T-helper 22 cell (primary cell): Measurements from ENCODE around the gene CCDC38.
"Not testable (repeated sequence)": the region's sequence is repeated elsewhere in the genome, so short reads cannot be mapped to it uniquely, and the experiment has no call there.

ENCODE experiments used
- DNase-seq: peaks from one replicate; pipeline ENCODE4 v3.0.0-alpha.2; 2020; ENCODE audit warnings: low read depth

Gene CCDC38

DNA sequence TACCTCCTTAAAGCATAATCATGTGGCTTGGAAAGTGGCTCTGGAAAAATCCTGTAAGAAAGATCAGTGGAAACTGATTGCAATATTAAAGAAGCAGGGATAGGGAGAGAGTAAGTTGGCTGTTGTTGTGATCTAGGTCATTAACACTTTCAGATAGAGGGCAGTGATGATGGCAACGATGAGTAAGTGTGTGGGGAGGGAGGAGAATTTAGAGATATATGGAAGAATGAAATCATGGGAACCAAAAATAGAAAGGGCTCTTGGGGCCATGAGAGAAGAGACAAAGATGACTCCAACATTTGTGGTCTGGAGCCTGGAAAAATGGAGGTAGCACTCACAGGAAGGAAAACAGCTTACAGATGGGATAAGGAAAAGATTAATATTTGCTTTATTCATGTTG is 60.3 kb downstream of the CCDC38 start:
- DNase-seq, result no peak

DNA sequence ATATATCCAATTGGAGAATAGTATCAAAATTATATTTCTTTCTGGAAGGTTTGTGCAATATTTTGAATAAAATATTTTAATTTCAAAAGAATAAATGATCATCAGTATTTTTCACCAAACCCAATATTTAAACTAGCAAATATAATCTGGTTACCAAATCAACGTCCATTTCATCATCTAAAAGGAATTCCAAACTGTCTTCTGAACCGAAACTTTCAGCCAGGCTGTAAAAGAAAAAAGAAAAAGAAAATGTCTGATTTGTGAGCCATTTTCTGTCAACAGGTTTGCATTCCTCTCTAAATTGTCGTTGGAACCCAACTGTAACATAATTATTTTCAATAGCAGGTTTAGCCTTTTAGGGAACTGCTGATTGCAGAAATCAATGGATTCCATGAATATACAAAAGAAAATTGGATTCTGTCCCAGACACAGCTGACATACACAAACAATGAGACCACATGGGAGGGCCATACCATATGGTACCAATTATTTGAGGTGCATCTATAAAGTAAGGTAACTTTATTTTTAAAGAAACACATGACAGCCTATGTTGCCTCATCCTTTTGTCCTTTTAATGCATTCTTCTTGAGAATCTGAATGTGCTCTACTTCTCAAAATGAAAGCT is 61.0 kb downstream of the CCDC38 start:
- DNase-seq, result no peak

DNA sequence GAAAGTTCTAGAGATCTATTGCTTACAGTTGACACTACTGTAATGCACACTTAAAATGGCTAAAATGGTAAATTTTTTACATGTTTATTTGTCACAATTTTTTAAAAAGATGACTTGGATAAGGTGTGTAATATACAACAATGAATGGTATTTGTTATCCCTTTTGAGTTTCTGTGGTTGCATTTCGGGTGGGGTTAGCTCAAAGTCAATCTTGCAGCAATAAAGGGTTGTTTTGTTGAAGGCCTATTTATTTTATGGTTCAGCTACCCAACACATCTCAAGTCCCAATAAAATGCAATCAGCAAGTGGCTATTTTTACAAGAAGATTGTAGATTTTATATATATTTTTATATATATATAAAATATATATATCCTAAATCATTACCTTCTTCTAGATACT is 61.5 kb downstream of the CCDC38 start:
- no peak for DNase-seq

DNA sequence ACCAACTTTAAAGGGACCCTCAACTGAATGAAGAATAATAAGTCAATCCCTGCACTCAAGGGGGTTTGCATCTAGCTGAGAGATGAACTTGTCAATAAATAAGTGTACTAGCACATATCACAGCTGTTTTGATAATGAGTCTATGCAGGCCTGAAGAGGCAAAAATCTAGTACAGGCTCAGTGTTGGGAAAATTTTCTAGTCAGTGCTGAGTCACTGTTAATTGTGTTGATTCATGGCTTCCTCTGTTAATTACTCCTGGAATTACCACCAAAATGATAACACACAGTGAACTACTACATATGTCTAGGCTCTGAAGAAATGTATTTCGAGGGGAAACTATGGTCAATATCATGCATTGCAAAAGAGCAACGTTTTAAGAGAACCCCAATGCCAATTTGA is 64.8 kb downstream of the CCDC38 start:
- no peak for DNase-seq

DNA sequence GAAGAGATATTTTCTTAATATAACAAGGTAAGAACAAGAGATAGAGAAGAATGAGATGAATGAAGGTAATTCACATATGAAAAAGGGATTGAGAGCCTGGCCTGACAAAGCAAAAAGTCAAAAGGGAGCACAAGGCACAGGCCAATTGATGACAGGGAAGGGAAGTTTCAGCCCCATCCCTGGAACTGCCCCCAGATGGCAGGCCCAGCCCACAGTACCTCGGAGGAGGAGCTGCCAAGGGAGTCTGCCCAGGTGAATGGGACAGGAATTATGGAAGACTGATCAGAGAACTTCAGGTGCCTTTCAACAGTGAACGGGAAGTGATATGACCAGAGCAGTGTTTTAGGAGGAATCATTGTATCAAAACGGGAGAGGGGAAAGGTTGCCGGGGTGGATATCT is 68.0 kb downstream of the CCDC38 start:
- no peak for DNase-seq

DNA sequence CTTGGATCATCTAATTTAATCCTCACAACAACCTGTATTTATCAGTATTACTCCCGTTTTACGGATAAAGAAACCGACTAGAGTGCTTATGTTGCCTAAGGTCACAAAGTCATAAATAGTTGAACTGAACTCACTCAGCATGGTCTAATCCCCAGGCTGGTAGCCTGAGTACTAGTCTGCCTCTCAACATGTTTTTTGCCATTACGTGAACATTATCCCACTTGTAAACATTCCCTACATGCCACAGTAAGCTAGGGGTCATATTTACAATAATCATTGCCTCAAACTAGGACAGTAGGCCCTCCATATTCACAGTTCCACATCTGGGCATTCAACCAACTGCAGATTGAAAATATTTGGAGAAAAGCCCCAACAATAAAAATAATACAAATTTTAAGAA is 71.5 kb downstream of the CCDC38 start:
- no peak for DNase-seq

DNA sequence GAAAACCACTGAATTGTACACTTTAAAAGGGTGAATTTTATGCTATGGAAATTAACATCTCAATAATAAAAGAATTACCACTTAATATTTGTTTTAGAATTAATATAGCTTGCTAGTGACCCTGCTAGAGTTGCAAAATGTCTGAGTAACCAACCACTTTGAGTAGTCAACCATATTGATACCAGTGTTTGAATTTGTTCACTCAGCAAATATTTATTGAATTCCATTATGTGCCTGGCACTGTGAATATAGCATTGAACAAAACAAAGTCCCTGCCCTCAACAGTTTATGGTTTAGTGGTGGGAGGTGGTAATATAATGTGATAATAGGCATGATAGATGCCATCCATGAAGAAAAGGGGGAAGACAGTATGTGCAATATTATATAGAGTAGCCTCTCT is 79.1 kb downstream of the CCDC38 start:
- no peak for DNase-seq

DNA sequence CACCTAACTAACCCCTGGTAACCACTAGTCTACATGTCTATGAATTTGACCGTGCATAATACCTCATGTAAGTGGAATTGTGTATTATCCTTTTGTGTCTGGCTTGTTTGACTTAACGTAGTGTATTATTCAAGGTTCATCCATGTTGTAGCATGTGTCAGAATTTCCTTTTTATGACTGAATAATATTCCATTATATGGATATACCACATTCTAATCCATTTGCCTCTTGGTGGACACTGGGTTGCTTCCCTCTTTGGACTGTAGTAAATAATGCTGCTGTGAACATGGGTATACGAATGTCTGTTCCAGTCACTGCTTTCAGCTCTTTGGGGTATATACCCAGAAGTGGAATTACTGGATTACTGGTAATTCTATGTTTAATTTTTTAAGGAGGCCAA is 80.4 kb downstream of the CCDC38 start:
- DNase-seq, result no peak

DNA sequence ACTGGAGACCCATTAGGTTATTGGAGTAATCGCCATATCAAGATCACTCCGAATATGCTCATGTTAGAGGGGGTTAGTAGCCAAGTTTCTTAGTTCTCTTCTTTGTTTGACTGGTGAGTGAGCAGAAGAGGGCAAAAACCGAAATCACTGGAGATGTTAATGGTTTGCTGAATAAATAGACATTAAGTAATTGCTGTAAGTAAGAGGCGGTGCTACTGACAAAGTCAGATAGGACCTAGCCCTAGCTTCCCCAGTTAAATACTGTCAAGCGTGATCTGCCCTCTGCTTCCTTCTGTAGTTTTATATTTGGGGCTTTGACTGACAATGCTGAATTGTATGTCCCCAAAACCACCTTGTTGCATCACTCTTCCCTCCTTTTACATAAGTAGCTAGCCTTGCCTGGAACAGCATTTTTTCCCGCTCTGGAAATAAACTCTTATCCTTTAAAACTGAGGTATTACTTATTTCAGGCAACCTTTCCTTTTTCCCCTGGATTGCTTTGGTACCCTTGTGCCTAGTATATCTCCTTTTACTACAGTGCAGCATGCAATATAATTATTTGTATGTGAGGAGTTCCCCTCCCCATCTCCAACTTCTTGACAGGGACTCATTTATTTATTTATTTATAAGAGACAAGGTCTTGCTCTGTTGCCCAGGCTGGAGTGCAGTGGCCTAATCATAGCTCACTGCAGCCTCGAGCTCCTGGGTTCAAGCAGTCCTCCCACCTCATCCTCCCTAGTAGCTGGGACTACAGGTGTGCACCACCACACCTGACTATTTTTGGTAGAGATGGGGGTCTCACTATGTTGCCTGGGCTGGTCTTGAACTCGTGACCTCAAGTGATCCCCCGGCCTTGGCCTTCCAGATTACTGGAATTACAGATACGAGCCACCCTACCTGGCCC is 82.2 kb downstream of the CCDC38 start:
- DNase-seq, result no peak

DNA sequence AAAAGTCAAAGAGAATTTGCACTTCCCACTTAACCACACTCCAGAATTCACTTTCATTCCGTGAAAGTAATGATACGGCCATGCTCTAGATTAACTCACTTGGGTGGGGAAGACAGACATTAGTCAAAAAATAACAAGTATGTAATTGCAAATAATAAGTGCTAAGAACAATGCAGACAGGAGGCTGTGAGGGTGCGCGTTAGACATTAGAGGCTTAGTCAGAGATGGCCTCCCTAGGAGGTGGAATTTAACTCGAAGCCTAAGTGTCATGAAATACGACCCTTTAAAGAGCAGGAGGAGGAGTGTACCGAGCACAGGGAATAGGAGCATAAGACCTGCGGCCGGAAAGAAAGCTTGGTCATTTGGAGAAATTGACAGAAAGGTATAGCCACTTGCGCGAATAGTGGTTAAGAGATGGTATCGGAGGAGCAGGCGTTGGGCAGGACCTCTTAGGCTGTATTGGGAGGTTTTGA is 83.0 kb downstream of the CCDC38 start:
- DNase-seq, result no peak

DNA sequence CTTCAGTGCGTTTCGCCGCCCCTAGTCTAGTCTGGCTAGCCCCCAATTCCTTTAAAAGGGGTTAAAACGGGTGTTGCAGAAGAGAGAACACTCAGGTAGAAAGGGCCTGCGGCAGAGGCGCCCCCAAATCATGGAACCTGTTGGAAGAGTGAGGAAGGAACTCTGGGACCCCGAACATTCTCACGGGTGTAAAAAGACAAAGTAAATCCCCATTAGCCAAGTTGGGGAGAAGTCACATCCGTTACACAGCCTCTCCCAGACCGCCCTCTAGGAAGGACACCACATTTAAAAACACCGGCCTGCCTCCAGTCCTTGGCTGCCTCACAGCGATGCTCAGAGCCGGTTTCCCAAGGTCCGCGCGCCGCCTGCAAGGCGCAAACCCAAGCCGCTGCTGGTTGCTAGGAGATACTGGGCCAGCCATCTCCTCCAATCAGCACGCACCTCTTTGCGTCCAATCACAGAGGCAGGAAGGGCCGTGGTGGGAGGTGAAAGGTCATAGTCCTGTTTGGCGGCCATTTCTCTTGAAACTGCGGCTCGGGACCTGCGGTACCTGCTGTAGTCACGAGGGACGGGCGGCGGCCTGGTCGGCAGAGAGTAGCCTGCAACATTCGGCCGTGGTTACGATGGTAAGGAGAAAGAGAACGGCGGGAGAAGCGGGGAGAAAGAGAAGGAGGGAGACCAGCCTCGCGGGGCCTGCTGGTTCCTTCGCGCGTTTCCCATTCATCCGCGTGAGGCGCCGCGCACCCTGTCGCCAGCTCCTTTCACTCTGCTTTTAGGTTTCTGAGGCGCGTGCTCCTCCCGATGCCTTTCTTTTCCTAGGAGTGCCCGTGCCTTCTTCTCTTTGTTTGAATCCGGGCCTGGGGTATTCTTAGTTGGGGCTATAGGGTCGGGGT is 83.7 kb downstream of the CCDC38 start, which contains the start of gene SNRPF:
SNRPF (plus strand) TSS at position 502 of the 893 bp plus-strand sequence; CDS start at position 624, 122 bp downstream.
- DNase-seq, result peak; percentile 88

DNA sequence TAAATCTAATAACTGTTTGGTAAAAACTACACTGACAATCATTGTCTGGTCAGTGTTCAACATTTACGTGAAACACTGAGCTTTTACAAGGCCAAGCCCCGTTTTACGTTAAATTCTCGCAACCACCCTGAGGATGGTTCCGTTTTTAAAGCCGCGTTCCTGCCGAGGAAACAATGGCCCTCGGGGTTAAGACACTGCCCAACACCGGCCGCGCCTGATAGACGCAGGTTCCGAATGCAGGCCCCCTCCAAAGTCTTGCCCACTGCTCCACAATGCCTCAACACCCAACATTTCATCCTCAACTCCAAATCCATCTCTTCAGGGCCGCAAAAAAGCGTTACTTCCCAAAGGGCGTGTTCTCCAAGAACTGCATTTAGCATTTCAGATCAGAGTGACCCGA is 84.6 kb downstream of the CCDC38 start:
- no peak for DNase-seq

DNA sequence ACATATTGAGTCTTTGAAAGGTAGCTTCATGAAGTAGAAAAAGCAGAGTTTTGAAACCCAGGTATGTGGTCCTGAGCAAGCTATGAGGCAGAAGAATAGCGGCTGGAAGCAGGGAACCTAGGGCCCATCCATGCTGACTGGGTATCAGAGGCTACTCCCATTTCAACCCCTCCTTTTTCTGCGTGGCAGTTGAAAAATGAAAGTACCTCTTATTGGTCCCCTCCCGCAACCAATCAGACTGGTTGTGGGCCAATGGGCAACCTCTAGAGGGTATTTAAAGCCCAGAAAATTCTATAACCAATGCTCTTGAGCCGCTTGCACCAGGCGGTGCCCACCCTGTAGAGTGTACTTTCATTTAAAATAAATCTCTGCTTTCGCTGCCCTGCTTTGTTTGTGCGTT is 85.3 kb downstream of the CCDC38 start:
- no peak for DNase-seq

DNA sequence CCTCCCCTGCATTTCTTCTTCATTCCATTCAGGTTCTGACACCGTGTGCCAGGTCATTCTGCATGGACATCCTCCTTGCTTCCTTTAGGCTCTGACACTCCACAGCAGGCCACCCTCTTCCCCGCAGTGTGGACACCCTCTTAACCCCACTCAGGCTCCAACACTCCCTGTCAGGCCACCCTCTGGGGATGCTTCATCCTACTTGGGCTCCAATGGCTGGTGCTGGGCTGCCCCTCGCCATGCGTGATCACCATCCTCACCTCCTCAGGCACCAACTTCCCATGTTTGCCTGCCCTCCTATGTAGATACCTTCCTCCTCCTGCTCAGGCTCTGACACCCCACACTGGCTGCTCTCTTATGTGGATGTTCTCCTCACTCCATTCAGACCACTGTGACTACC is 90.3 kb downstream of the CCDC38 start:
- no peak for DNase-seq

DNA sequence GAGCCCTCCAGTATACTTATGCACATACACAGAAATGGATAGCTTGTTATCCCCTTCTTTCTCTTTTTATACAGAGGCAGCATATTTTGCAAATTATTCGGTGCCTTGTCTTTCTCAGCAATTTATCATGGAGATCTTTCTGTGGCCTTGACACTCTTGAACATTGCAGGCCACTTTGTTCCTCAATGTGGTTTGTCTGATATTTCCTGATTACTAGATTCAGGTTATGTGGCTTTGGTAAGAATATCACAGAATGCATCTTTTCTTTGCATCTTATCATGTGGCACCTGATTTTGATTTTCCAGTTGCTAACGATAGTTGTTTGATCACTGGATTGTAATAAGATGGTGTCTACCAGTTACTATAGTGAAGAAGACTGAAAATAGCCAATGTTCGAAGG is 90.8 kb downstream of the CCDC38 start:
- no peak for DNase-seq

DNA sequence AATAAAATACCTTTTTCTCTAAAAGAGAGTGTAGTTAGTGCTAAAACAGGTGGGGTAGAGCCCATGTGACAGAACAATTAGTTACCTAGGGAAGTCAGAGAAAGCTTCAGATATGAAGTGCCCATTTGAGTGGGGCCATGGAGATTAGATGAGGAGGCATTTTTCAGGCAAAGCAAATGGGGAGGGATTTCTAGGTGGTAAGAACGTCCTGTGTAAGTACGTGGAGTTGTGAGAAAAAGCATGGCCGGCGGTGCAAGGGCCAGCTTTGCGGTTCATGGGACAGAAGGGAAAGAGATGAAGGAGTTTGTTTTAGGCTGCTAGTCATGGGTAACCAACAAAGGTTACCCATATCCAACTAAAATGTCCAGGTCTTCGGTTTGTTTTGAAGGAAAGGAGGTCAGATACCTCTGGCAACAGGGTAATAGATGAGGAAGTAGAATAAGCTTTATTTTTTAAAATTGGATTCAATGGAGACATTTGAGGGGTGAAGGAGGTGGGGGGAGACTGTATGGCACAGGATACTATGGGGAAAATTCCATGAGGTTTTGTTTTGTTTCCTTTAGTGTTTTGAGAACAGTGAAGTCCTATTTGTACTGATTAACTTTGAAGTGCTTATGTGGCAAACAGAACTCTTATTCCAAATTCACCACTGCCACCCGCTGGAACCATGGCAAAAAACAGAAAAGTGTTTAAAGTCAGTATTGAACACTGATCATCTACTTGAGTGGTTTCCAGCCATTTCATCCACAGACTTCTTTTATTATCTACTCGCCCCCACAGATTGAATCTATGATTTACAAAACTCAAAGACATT is 93.6 kb downstream of the CCDC38 start:
- DNase-seq, result no peak

DNA sequence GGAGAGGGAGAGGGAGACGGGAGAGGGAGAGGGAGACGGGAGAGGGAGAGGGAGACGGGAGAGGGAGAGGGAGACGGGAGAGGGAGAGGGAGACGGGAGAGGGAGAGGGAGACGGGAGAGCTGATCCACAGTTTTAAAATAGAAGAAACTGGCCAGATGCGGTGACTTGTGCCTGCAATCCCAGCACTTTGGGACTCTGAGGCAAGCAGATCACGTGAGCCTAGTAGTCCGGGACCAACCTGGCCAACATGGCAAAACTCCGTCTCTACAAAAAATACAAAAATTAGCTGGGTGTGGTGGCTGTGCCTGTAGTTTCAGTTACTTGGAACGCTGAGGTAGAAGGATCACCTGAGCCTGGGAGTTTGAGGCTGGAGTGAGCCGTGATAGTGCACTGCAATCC is 100.0 kb downstream of the CCDC38 start:
- DNase-seq, result not testable (repeated sequence)

DNA sequence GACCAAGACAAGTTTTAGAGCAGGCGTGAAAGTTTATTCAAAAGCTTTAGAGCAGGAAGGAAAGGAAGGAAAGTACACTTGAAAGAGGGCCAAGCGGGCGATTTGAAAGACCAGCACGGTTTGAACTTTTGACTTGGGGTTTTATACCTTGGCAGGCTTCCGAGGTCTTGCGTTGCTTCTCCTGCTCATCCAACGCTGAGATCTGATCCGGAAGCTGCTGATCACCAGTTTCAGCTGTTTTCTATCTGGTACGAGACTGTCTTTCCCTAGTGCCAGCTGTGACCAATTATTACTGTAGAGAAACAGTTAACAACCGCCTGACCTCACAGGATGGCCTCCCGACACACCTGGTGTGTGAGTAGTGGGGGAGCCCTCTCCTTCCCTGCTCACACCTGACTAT is 104.3 kb downstream of the CCDC38 start:
- no peak for DNase-seq

DNA sequence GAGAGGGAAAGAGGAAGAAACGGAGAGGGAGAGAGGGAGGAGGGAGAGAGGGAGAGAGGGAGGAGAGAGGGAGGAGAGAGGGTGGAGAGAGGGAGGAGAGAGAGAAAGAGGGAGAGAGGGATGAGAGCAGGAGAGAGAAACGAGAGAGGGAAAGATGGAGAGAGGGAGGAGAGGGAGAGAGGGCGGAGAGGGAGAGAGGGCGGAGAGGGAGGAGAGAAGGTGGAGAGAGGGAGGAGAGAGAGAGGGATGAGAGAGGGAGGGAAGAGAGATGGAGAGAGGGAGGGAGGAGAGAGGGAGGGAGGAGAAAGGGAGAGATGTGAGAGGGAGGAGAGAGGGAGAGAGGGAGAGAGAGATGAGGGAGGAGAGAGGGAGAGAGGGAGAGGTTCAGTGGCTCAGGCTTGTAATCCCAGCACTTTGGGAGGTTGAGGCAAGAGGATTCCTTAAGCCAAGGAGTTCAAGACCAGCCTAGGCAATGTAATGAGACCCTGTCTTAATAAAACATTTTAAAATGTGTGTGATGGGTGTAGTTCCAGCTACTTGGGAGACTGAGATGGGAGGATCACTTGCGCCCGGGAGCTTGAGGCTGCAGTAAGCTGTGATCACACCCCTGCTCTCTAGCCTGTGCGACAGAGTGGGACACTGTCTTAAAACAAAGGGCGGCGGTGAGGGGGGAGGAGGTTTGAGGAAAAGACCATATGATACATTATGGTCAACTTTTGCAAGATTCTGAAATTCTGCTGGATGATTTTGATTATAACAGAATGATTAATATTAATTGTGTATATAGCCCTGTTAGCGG is 105.0 kb downstream of the CCDC38 start:
- no peak for DNase-seq

DNA sequence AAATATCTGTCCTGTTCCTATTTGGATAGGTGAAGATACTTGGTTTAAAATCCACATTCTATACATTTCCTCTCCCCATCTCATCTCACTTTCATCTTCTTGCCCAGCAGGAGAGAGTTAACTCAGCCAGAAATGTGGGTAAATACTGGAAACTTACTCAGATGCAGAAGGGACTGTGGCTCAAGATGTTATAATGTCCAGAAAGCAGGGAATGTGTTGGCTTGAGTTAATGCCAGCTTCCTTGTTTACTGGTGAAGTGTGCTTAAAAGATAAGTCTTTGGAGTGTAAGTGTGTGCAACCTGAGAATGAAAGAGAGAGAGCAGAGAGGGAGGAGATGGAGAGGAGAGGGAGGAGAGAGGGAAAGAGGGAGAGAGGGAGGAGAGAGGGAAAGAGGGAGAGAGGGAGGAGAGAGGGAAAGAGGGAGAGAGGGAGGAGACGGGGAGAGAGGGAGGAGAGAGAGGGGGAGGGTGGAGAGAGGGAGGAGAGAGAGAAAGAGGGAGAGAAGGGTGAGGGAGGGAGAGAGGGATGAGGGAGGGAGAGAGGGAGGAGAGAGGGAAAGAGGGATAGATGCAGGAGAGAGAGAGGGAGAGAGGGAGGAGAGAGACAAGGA is 105.7 kb downstream of the CCDC38 start:
- no peak for DNase-seq
